IPS DF 4.7 (cell line): Measurements from ENCODE around the gene AFTPH.

Experiments used
- DNase-seq: peaks from one replicate; pipeline ENCODE4 v3.0.0-alpha.2; 2013; ENCODE audit warnings: low spot score; ENCODE audit errors: extremely low read depth

AFTPH gene

DNA sequence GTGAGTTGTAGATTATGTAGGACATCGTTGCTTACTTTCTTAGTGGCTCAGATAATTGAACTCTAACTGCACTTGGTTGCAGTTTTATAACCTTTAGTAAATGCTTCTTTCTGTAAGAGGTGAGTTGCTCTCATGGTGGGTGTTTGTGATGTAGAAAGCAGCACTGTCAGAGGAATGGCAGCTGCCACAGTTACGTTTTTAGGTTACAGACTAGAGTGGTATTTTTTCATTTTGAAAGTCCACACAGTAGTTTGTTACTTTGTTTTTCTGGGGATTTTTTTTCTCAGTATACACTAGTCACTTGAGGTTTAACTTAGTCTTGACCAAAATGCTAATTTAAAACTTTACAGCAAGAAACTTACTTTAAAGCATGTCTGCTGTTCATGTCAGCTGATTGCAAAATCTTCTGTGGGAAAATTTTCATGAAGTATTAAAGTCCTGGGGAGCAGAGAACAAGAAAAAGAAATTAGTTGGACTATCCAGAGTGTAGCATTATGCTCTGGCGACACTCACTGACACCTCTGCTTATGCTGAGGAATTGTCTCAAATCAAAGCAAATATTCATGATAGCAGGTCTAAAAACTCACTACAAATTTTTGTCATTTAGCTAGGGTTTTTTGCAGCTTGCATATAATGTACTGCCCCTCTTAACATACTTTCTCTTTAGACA lies 14.8 kb downstream of the AFTPH start:
- DNase-seq, result no peak

DNA sequence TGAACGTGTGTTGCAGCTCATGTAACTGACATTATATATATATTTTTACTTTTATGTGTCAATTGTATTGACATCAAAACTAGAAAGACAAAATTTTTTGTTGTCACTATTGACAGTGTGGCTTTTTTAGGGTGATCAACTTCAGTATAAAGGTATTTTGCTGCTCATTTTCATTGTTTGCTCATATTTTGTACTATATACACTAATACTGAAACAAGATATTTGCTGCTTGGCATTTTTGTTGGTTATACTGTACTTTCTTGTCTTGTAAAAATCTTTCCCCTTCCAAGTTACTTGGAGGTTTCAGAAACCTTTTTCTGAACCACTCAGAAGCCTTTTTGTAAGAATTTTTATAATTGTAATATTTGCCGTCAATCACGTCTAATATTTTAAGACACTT lies 16.5 kb downstream of the AFTPH start:
- no peak for DNase-seq

DNA sequence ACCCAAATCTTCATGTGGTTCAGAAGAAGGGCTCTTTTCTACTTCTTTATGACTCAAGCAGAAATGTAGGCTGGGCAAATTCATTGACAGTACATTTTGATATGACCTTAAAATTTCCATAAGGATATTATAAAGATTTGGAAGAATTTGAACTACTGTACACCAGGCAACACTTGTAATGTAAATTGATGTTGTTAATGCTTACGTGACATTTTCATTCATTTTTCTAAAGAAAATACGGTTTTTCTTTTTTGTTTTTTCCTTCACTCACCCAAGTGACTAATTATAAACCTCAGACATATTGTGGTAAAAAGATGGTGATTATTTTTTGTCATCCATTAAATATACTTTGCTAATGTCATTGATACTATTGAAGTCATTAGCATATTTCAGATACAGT lies 17.4 kb downstream of the AFTPH start:
- no peak for DNase-seq

DNA sequence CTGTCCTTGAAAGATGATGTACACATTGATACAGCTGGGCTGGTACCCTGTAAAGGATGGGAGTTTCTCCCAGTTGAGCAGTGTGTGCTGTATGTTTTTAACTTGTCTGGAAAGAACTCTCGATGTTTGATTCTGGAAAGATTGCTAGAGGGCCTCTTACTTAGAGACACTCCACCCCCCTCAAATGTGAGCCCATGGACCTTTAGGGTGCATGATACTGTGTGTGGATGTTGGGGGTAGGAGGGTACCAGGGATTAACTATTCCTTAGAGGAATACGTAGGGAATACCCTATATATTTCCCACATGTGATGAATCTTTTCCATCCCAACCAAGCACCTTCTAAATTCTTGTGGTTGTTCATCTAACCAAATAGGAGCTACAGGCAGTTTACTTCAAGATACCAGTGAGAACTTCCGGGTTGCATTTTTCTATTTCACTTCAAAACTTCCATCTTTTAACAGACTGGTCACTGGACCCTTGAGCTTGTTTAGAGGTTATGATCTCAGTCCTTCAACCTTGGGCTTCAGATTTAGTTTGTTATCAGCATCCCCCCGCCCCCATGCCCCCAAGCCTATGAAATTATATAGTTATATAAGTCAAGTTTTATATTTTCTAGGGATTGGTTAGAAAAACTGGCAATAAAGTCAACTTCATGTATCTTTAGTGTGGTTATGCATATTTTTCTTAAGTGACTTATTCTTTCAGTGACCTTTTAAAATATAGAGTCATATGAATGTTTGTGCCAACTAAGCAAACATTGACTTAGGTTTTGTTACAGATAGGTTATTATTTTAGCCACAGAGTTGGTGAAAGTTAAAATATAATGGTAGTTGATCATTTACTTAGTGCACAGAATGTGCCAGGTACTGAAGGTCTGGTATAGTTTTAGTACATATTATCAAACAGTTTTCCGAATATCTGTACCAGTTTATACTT lies 18.2 kb downstream of the AFTPH start:
- DNase-seq, result no peak

DNA sequence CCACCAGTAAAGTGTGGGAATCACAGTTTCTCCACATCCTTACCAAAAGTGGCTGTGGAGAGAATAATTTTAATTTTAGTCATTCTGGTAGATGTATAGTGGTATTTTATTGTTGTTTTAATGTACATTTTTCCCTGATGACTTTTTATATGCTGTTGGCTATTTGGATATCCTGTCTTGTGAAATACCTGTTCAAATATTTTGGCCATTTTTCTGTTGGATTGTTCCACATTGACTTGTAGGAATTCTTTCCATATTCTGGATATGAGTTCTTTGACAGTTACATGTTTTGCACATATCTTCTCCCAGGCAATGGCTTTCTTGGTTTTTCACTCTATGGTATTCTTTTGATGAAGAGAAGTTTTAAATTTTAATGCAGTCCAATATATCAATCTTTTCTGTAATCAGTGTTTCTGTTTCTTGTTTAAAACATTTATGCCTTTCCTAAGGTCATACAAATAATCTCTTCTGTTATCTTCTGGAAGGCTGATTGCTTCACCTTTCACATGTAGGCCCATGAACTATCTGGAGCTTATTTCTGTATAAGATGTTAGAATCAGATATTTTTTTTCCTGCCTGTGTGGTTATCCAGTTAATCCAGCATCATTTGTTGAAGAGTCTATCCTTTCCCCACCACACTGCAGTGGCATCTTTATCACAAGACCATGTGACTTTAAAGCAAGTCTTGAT lies 19.0 kb downstream of the AFTPH start:
- no peak for DNase-seq

DNA sequence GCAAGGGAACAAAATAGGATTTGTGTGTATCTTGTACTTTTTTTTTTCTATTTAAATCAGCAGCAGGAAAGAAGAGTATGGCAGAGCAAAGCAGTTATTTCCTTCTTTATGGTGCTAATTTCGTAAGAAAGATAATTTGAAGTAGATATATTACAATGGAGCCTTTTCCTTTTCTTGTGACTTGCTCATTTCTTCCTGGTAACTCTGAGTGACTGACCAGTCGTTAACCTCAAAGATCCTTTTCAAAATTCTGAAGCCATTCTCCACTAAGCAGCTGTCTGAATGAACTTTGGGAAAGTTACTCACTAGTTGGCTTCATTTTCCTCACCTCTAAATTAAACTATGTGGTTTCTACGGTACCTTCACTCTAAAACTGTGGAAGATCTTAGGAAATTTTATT lies 24.6 kb downstream of the AFTPH start:
- no peak for DNase-seq

DNA sequence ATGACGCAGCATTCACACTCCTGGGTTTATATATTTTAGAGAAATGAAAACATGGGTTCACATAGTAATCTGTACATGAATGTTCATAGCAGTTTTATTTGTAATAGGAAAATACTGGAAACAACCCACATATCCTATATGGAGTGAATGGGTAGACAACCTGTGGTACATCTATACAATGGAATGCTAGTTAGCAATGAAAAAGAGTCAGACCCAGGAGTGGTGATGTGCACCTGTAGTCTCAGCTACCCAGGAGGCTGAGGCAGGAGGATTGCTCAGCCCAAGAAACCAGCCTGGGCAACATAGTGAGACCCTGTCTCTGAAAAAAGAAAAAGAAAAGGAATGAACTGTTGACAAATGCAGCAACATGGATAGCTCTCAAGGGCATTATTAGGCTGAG lies 25.9 kb downstream of the AFTPH start:
- no peak for DNase-seq

DNA sequence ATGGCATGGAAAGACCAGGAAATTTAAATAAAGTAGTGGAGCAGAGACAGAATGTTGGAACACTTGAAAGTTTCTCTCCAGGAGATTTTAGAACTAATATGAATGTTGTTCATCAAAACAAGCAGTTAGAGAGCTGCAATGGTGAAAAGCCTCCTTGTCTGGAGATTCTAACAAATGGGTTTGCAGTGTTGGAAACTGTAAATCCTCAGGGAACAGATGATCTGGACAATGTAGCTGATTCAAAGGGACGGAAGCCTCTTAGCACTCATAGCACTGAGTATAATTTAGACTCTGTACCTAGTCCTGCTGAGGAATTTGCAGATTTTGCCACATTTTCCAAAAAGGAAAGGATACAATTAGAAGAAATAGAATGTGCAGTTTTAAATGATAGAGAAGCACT lies 27.7 kb downstream of the AFTPH start:
- DNase-seq, result no peak

DNA sequence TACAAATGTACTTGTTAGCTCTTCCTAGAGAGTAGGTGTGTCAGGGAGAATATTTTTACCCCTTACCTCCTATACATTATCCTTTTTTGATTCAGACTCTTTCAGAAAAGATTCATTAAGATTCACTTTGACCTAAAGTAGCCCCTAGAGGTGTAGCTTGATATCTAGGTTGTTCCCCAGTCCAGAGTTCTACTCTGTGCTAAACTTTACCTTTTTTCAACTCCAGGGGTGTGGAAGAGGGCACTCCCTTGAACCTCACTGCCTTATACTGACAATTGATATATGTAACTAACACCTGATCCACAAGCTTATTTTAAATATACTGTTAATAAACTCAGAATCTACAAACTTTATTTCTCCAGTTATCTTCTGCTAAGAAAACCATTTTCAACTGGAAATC lies 30.0 kb downstream of the AFTPH start:
- no peak for DNase-seq

DNA sequence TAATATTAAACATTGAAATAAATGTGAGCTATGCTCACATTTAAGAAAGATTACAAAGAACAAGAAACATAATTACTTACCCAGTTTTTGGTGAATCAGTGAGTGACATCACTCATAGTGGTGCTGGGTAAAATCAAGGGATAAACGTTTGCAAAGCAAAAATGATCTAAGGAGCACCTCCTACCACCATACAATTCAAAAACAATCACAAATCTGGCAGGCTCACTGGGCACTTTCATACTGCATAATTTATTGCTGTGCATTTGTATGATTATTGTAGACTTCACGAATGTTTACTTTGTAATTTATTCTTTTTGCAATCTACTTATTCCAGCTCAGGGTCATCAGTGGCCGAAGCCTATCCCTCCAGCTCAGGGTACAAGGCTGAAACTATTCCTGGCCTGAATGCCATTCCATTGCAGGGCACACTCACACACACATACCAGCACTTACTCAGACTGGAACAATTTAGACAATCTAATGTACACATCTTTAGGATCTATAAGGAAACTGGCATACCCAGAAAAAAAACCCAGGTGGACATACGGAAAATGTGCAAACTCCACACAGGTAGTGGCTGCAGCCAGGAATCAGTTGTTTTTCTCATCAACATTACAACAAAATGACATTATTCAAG lies 34.4 kb downstream of the AFTPH start:
- DNase-seq, result no peak

DNA sequence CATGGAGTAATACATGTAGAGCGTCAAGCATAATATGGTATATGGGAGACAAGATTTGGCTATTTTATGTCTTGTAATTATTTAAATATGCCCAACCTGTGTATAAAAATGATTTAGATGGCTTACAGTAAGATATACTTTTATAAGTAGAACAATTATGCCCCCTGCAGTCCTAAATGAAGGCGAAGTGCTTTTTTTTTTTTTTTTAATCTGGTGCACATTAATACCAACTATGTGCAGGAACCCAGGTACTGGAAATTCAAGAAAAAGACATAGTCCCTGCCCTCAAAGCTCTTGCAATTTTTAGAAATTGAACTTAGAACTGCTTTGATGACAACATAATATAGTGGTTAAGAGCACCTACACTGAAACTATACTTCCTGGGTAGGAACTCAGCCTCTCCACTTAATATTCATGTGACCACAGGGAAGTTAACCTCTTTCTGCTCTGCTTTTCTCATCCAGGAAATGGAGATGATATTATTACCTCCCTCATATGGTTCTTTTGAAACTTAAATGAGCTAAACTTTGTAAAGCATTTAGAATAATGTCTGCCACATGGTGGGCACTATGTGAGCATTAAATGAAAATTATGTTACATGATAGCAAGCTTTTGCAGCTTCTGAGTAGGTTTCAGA lies 38.1 kb downstream of the AFTPH start:
- DNase-seq, result no peak

DNA sequence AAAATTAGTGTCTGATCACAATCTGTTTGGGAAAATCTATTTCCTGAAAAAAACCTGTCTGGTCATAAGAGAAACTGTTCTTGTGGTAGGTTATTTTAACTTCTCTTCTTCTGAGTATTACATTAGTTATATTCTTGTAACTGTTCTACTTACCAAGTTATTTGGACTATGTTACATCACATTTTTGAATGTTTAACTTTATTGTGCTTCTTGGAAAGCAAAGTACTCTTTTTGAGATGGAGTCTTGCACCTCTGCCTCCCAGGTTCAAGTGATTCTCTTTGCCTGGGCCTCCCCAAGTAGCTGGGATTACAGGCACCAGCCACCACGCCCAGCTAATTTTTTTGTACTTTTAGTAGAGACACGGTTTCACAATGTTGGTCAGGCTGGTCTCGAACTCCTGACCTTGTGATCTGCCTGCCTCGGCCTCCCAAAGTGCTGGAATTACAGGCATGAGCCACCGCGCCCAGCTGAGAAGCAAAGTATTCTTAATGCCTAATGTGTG lies 39.4 kb downstream of the AFTPH start:
- DNase-seq, result no peak

DNA sequence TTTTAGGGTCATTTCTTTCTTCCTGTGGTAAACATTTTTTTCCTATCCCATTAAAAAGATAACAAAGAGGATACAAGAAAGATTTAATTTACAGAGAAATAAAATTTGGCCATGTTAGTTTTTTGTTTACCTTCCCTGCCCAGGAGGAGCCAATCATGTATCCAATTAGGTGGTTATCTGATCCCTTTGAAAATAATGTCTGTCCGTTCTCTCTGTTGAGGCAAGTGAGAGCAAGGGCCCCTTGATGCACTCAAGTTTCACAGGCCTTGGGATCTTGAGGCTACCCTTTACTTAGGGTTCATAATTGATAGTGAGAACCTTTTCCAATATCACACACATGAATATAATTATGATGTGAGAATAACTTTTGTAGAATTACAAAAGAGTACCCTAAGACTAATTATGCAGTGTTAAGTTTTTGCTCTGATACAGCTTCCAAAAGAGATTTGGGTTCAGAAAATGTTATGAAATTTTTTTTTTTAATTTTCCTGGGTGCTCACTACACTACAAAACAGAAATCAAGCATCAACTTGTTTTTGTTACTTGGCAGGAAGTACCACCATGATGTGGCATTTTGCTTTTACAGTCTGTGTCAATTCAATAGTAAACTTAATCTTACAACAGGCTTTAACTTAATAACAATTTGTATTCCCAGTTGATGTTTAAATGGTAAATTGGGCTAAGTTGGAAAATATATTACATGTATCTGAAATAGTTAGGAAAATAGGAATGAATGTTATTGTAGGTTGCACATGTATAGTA lies 42.0 kb downstream of the AFTPH start:
- no peak for DNase-seq

DNA sequence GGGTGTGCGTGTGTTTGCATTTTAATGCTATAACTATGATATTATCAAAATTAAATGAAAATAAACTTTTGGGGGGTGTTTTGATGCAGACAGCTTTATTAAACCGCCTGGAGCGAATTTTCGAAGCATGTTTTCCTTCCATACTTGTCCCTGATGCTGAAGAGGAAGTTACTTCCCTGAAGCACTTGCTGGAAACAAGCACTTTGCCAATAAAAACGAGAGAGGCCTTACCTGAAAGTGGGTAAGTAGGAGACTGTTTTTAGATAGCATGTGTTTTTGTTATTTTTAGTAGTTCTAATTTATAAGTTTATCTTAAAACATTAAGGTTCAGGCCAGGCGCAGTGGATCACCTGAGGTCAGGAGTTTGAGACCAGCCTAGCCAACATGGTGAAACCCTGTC lies 43.3 kb downstream of the AFTPH start:
- no peak for DNase-seq

DNA sequence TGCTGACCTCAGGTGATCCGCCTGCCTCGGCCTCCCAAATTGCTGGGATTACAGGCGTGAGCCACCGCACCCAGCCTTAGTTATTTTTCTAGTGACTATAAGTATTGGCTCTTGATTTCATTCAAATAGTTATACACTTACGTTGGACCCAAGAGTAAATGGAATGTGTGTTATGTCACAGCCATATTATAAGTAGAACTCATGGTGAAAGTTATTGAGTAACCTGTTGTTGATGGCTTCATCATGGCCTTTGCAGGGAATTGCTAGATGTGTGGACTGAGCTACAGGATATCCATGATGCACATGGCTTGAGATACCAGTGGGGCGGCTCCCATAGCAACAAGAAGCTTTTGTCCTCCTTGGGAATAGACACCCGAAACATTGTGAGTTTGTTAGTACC lies 44.7 kb downstream of the AFTPH start:
- no peak for DNase-seq

DNA sequence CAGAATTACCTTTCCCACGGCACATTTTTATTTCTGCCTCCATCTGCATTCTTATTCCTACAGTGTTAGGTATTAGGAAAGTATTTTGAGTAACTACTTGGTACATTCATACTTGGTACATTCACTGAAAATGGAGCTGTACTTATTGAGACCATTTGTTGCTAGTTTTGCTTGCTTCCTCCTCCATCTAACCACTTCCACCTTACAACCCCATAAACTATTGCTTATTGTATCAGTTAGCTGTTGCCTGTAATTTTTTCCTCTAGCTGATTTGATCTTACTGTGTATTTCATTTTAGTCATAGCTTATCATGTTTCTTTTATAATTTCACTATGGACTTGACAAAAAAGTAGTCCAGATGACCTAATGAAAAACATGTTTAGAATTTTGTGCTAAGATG lies 50.7 kb downstream of the AFTPH start:
- DNase-seq, result no peak

DNA sequence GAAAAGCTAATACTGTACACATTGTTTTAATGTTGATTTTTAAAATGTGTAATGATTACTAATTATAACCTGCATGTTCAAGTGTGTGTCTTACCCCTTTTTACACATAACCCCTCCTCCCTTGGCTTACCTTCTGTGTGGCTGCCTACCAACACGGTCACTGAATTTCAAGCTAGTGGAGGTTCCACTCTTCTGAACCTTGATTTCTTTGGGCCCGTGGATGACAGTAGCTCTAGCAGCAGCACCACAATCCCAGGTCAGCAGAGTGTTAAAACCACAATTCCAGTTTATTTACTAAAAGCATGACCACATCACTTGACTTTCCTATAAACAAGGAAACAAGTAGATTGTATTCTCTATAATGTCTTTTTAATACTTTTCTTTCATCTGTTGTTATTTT lies 56.9 kb downstream of the AFTPH start:
- DNase-seq, result no peak

DNA sequence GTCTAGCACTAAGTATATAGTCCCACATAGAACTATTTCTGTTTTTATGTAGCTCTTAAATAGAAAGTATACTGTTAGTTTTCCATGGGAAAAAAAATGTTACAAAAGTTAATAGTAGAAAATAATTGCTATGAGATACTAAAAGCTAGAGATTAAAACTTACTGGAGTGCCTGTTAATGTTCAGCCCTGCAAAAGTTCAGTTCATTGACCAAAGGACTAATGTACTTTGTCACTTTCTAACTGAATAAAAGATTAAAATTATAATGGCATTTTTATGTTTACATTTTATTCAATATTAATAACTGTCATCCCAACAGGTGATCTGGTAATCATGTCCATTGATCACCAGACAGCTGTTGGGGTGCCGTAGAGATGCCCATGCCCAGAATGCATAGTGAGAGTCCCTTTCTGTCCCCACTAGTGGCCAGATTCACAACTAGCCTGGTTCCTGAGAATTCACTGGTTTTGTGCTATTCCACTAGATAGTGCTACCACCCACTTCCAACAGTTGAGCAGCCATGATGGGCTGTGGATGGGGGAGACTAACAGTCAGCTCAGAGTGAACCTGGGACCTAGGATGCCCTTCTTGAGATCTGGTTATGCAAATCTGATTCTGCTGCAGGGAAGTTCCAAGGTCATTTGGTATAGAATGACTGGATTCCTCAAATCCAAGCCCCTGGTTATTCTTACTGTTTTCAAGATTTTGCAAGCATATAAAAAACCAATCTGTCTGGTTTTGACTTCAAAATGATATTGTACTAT lies 57.8 kb downstream of the AFTPH start:
- DNase-seq, result no peak

DNA sequence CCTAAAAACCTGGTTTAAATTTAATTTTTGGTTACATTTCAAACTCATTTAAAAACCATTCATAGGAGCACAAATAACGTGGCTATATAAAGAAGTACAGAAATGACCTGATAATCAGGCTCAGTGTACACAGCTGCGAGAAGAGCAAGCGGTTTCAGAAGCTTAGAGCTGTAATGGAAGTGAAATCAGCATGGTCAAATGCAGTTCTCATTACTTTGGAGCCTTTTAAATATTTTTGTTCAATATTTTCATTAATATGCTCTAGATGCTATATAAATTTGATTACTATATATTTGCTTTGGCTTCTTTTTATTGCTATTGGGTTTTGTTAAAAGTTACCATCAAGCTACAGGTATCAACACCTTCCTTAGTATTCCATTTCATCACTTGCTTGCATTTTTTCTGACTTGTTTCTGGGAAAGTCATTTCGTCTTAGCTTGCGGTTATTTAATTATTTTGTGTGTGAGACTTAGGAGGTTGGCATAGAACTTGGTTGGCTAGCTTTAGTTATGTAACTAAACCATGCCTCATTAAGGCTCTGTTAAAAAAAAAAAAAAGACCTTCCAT lies 58.7 kb downstream of the AFTPH start:
- no peak for DNase-seq
